H1 (cell line): ENCODE measurements around the gene NGEF. TPM values are rescaled to one million over a fixed set of nuclear protein-coding genes. Genes with fewer than 3 reads are reported as not detected.

Experiments used
- RNF2 ChIP-seq: fragments of 200-900, 300-1000 bp; sonication (generic); IDR thresholded peaks from 2 replicates; pipeline ENCODE4 v1.7.1; 2016; ENCODE audit warnings: borderline replicate concordance, low read depth, mild to moderate bottlenecking, antibody characterized with exemption, low read length; ENCODE audit not compliant: poor library complexity, severe bottlenecking; ENCODE audit errors: missing control alignments
- polyA plus RNA-seq, 7 experiments: library from polyadenylated mRNA; depleted of rRNA in 3 of 7; stranded (reverse) in 5 of 7; unstranded in 2 of 7; fragments of >200 nt in 5 of 7; fragments of 200-250 nt in 2 of 7; gene quantifications; 1 replicate in 5 of 7; 2 replicates in 1 of 7; 4 replicates in 1 of 7; pipeline versions ENCODE4 v1.2.1 to v1.2.3, GENCODE V29; 2011 to 2013; ENCODE audit warnings: missing spikeins in 2 of 7, mixed read lengths in 2 of 7
- total RNA-seq: library from RNA; stranded (reverse); fragmentation: NEBNext Ultra II Directional; extraction: Animal tissue kit (Norgen Biotek cat#: 25700); gene quantifications from 2 replicates; pipeline ENCODE4 v1.2.1, GENCODE V29; 2021

NGEF gene
- total and polyA plus RNA-seq, 2 of the 8 experiments (the other 6 are each of a cell fraction or from before 2014, with no cell fraction given): 2.7 to 3.2 TPM

- TF ChIP-seq RNF2: no peak
These were observed 159.0 kb downstream of the NGEF start (continued) for GRCh38 chr2:232854082-232854481.
